GM12801 (cell line): ENCODE results near the gene APOF.

ENCODE experiments used
- CTCF ChIP-seq: IDR thresholded peaks from one replicate; pipeline ENCODE4 v1.5.1; 2011; ENCODE audit warnings: control low read depth; ENCODE audit not compliant: insufficient read length; ENCODE audit errors: extremely low read depth

Gene APOF

GRCh38 chr12:56351325-56351724 lies 11.3 kb downstream of the APOF start:
- no peak for TF ChIP-seq CTCF

- TF ChIP-seq CTCF, result no peak
Measured at GRCh38 chr12:56350662-56351061, 12.0 kb downstream of the APOF start.

GRCh38 chr12:56348776-56349175 lies 13.9 kb downstream of the APOF start:
- no peak for TF ChIP-seq CTCF

GRCh38 chr12:56346675-56347074 lies 16.0 kb downstream of the APOF start:
- TF ChIP-seq CTCF, result no peak

GRCh38 chr12:56341616-56342015 lies 21.0 kb downstream of the APOF start:
- TF ChIP-seq CTCF, result no peak

- no peak for TF ChIP-seq CTCF
Measured at GRCh38 chr12:56339158-56339422, 23.6 kb downstream of the APOF start.

GRCh38 chr12:56338308-56339157 lies 24.1 kb downstream of the APOF start, which contains the start of gene IL23A:
IL23A (plus strand) TSS chr12:56338884; CDS start chr12:56339045, 161 bp downstream.
- TF ChIP-seq CTCF, result no peak
